ENCODE data around the gene CCNY. TPM values are rescaled to one million over a fixed set of nuclear protein-coding genes. Genes with fewer than 3 reads are reported as not detected.

The CCNY gene
- total and polyA plus RNA-seq, 9 donors, result 28.3 to 87.0 (median 60.9) TPM

DNA sequence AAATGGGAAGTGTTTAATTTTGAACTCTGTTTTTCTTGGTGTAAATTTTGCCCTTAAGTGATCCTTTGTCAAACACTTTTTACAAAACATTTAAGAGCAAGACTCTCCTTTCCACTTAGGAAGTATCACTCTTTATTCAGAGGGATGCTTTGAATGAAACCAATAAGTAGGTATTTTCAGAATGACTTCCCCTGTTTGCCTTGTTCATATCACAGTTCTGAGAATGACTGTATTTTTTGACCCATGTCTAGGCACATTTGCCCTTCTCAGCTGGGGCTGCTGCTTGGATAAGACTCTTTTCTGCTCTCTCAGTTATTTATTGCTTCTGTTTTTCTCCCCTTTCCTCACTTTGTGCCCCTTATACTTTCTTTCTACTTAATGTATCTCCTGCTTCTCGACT is 98.2 kb downstream of the CCNY start:
- WGBS, 3 donors, result 93 to 96% (median 94%) methylated on average over 1 of the region's 1 CpG
- Histone ChIP-seq H3K36me3 (no peaks in the 10 kb centered on the region), H3K27me3 (no peaks in the 10 kb centered on the region), H3K4me3 (no peak overlapping the region), H3K4me1 (ENCODE audit: insufficient read depth) (no peaks in the 10 kb centered on the region), H3K9me3 (no peaks in the 10 kb centered on the region), H3K27ac (no peak overlapping the region)
- no peak for DNase-seq
- intact Hi-C loops (cut with DNase I), result no loop called here
- TF ChIP-seq POLR2A (IDR thresholded peaks at IDR 0.05) (no peak), EP300 (IDR thresholded peaks at IDR 0.05) (no peak)
- TF ChIP-seq, protein P1, sequence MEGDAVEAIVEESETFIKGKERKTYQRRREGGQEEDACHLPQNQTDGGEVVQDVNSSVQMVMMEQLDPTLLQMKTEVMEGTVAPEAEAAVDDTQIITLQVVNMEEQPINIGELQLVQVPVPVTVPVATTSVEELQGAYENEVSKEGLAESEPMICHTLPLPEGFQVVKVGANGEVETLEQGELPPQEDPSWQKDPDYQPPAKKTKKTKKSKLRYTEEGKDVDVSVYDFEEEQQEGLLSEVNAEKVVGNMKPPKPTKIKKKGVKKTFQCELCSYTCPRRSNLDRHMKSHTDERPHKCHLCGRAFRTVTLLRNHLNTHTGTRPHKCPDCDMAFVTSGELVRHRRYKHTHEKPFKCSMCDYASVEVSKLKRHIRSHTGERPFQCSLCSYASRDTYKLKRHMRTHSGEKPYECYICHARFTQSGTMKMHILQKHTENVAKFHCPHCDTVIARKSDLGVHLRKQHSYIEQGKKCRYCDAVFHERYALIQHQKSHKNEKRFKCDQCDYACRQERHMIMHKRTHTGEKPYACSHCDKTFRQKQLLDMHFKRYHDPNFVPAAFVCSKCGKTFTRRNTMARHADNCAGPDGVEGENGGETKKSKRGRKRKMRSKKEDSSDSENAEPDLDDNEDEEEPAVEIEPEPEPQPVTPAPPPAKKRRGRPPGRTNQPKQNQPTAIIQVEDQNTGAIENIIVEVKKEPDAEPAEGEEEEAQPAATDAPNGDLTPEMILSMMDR (IDR thresholded peaks at IDR 0.05), result no peak

DNA sequence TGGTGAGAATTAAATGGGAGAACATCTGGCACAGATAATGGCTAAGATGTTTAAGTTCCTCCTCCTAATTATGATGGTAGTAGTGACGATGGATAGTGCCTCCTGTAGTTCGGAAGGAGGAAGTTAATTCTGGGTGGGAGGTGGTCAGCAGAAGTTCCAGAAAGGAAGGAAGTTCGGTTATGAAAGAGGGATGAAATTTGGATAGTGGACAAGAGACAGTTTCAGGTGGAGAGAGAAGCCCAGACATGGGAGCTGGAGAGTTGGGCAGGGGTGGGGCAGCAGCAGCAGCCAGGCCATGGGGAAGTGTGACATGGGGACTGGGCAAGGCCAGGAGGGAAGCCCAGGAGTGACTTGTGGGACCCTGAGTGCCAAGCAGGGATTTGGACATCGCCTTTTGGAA is 99.5 kb downstream of the CCNY start:
- H3K27me3 ChIP-seq, result no peaks in the 10 kb centered on the region
- H3K9me3 ChIP-seq, result no peaks in the 10 kb centered on the region
- TF ChIP-seq EP300 (IDR thresholded peaks at IDR 0.05) (no peak), POLR2A (IDR thresholded peaks at IDR 0.05) (no peak)
- TF ChIP-seq, protein P1 (IDR thresholded peaks at IDR 0.05), result no peak
- 85 to 90% (median 89%) methylated on average over 4 of the region's 4 CpGs for WGBS, 3 donors
- H3K36me3 ChIP-seq, result no peaks in the 10 kb centered on the region
- no peaks in the 10 kb centered on the region for H3K4me1 ChIP-seq (ENCODE audit: insufficient read depth)
- intact Hi-C loops (cut with DNase I), result no loop called here
- no peak overlapping the region for H3K4me3 ChIP-seq
- H3K27ac ChIP-seq, result no peak overlapping the region
- no peak for DNase-seq

DNA sequence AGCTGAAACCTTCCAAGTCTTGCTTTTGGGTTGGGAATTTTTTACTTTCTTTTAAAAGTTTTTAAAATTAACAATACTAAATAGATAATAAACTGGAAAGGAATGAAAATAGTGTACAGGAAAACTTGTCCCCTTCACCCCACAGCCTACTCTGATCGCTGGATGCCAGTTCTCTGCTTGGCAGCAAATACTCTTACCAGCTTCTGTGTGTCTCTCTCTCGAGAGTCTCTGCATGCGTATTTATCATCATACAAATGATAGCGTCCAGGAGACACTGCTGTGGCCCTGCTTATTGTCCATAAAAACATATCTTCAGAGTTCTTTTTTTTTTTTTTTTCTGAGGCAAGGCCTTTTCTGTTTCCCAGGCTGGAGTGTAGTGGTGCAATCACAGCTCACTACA is 101.5 kb downstream of the CCNY start:
- intact Hi-C loops (cut with DNase I), result no loop called here
- 69 to 94% (median 81%) methylated on average over 4 of the region's 4 CpGs for WGBS, 3 donors
- H3K4me1 ChIP-seq (ENCODE audit: insufficient read depth), result no peaks in the 10 kb centered on the region
- no peaks in the 10 kb centered on the region for H3K27me3 ChIP-seq
- H3K36me3 ChIP-seq, result no peaks in the 10 kb centered on the region
- TF ChIP-seq, protein P1 (IDR thresholded peaks at IDR 0.05), result no peak
- TF ChIP-seq POLR2A (IDR thresholded peaks at IDR 0.05), result no peak
- no peak for TF ChIP-seq EP300 (IDR thresholded peaks at IDR 0.05)
- no peak overlapping the region for H3K4me3 ChIP-seq
- no peak for DNase-seq
- no peak overlapping the region for H3K27ac ChIP-seq
- H3K9me3 ChIP-seq, result no peaks in the 10 kb centered on the region

DNA sequence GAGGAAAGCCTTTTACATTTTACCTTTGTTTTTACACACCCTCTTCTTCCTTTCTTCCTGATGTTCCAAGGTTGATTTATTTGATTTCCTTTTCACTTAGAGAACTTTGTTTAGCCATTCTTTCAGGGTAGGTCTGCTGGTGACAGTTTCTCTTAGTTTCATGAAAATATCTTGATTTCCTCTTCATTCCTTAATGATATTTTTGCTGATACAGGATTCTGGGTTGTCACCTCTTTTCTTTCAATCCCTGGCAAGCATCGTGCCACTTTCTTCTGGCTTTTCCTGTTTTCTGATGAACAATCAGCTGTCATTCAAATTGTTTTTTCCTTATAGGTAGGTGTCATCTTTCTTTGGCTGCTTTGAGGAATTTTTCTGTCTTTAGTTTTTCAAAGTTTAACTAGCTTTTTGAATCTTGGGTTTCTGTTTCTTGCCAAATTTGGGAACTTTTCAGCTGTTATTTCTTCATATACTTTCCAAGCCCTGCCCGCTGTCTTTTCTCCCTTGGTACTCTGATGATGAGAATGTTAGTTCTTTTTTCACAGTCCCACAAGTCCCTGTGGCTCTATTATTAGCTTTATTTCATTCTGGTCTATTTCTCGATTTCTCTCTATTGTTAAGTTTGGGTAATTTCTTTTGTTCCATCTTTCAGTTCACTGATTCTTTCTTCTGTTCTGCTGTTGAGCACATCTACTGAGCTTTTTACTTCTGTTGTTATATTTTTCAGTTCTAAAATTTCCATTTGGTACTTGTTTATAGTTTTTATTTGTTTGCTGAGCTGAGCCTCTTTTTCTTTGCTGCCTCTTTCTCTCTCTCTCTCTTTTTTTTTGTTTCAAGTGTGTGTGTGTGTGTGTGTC is 102.6 kb downstream of the CCNY start:
- no peak overlapping the region for H3K4me3 ChIP-seq
- WGBS, 3 donors, result 94 to 97% (median 95%) methylated on average over 3 of the region's 3 CpGs
- H3K27me3 ChIP-seq, result no peaks in the 10 kb centered on the region
- peaks cover 0 to 5% of the 10 kb centered on the region in 2 donors for H3K9me3 ChIP-seq
- intact Hi-C loops (cut with DNase I), result no loop called here
- H3K4me1 ChIP-seq (ENCODE audit: insufficient read depth), result no peaks in the 10 kb centered on the region
- TF ChIP-seq POLR2A (IDR thresholded peaks at IDR 0.05) (no peak), EP300 (IDR thresholded peaks at IDR 0.05) (no peak)
- TF ChIP-seq, protein P1 (IDR thresholded peaks at IDR 0.05), result no peak
- DNase-seq, result no peak
- no peak overlapping the region for H3K27ac ChIP-seq
- no peaks in the 10 kb centered on the region for H3K36me3 ChIP-seq
